CD14-positive monocyte (primary cell): Measurements from ENCODE around the gene FGD3. TPM values are rescaled to one million over a fixed set of nuclear protein-coding genes. Genes with fewer than 3 reads are reported as not detected.

Source experiments
- DNase-seq, 3 donors: peaks; one replicate each; pipeline ENCODE4 v3.0.0-alpha.2; 2011 to 2022
- H2AFZ ChIP-seq: 2 replicates; pipeline ENCODE4 v1.6.0; 2012; ENCODE audit warnings: mild to moderate bottlenecking, low read depth, low read length, inconsistent platforms; ENCODE audit not compliant: insufficient read depth, poor library complexity, severe bottlenecking
- H3K27ac ChIP-seq, 2 donors: 1 replicate in 1 of 2; 2 replicates in 1 of 2; pipeline ENCODE4 v1.5.1; 2012 to 2013; ENCODE audit warnings: low read length in 2 of 2, control low read depth in 1 of 2, inconsistent platforms in 1 of 2, low read depth in 1 of 2, mild to moderate bottlenecking in 1 of 2
- H3K27me3 ChIP-seq, 2 donors: one replicate each; pipeline versions ENCODE4 v1.6.0 to v1.6.1; 2011 to 2013; ENCODE audit warnings: low read length in 2 of 2; ENCODE audit not compliant: control insufficient read depth in 2 of 2, insufficient read depth in 2 of 2
- H3K36me3 ChIP-seq, 2 donors: replicated peaks in 1 of 2; 1 replicate in 1 of 2; 2 replicates in 1 of 2; pipeline versions ENCODE4 v1.5.1 to v1.6.1; 2012 to 2013; ENCODE audit warnings: low read length in 2 of 2, control low read depth in 1 of 2, inconsistent platforms in 1 of 2, mild to moderate bottlenecking in 1 of 2; ENCODE audit not compliant: insufficient read depth in 2 of 2, control insufficient read depth in 1 of 2
- H3K4me1 ChIP-seq, 2 donors: 1 replicate in 1 of 2; 2 replicates in 1 of 2; pipeline versions ENCODE4 v1.5.1 to v1.6.1; 2012 to 2013; ENCODE audit warnings: low read length in 2 of 2, control low read depth in 1 of 2, inconsistent platforms in 1 of 2, mild to moderate bottlenecking in 1 of 2, moderate library complexity in 1 of 2; ENCODE audit not compliant: insufficient read depth in 2 of 2, control insufficient read depth in 1 of 2
- H3K4me2 ChIP-seq: replicated peaks from 2 replicates; pipeline ENCODE3; 2012; ENCODE audit warnings: low read length, moderate library complexity, mild to moderate bottlenecking; ENCODE audit not compliant: poor library complexity, severe bottlenecking; ENCODE audit errors: extremely low read depth
- H3K4me3 ChIP-seq, 3 experiments: fragments of 200-600 bp in 1 of 3; sonication (generic) in 1 of 3; replicated peaks in 1 of 3; 1 replicate in 2 of 3; 2 replicates in 1 of 3; pipeline ENCODE4 v1.5.1; 2011 to 2013; ENCODE audit warnings: low read length in 3 of 3, mild to moderate bottlenecking in 3 of 3, control low read depth in 2 of 3, low read depth in 2 of 3, inconsistent platforms in 1 of 3, moderate library complexity in 1 of 3
- H3K79me2 ChIP-seq: 2 replicates; pipeline ENCODE4 v1.6.0; 2012; ENCODE audit warnings: mild to moderate bottlenecking, control low read depth, inconsistent platforms, low read length, moderate library complexity; ENCODE audit not compliant: insufficient read depth
- H3K9ac ChIP-seq: 2 replicates; pipeline ENCODE4 v1.6.0; 2017; ENCODE audit warnings: low read length, mild to moderate bottlenecking; ENCODE audit not compliant: insufficient read depth, poor library complexity, severe bottlenecking
- H3K9me3 ChIP-seq, 2 donors: replicated peaks in 1 of 2; 1 replicate in 1 of 2; 2 replicates in 1 of 2; pipeline versions ENCODE4 v1.5.1 to v1.6.1; 2012 to 2013; ENCODE audit warnings: low read length in 2 of 2, control low read depth in 1 of 2; ENCODE audit not compliant: control insufficient read depth in 1 of 2, insufficient read depth in 1 of 2
- H4K20me1 ChIP-seq: 2 replicates; pipeline ENCODE4 v1.6.0; 2012; ENCODE audit warnings: mild to moderate bottlenecking, low read length, control low read depth, moderate library complexity; ENCODE audit not compliant: insufficient read depth
- H3K27ac Mint-ChIP-seq, 7 donors: one replicate each; pipeline ENCODE4 v1.8.0; 2020; ENCODE audit warnings: mild to moderate bottlenecking in 7 of 7, mixed read lengths in 7 of 7, moderate library complexity in 6 of 7, inconsistent platforms in 2 of 7
- H3K27me3 Mint-ChIP-seq, 3 donors: one replicate each; pipeline ENCODE4 v1.8.0; 2021 to 2022; ENCODE audit warnings: low read depth in 3 of 3, mild to moderate bottlenecking in 3 of 3, mixed read lengths in 3 of 3, moderate library complexity in 3 of 3, inconsistent platforms in 1 of 3
- H3K36me3 Mint-ChIP-seq, 2 donors: one replicate each; pipeline ENCODE4 v1.8.0; 2020; ENCODE audit warnings: mixed read lengths in 2 of 2, inconsistent platforms in 1 of 2, mild to moderate bottlenecking in 1 of 2
- H3K4me1 Mint-ChIP-seq: one replicate; pipeline ENCODE4 v1.8.0; 2020; ENCODE audit warnings: mild to moderate bottlenecking, mixed read lengths
- H3K4me3 Mint-ChIP-seq, 2 donors: one replicate each; pipeline ENCODE4 v1.8.0; 2020; ENCODE audit warnings: mild to moderate bottlenecking in 2 of 2, mixed read lengths in 2 of 2, moderate library complexity in 1 of 2
- H3K9me3 Mint-ChIP-seq, 7 donors: one replicate each; pipeline ENCODE4 v1.8.0; 2020 to 2022; ENCODE audit warnings: mixed read lengths in 7 of 7, mild to moderate bottlenecking in 6 of 7, moderate library complexity in 6 of 7, inconsistent platforms in 2 of 7
- WGBS: methylation state at CpG from one replicate; pipeline ENCODE4 v1.1.5; 2013; ENCODE audit warnings: missing lambda C conversion rate; ENCODE audit not compliant: insufficient coverage; 5-methylcytosine and 5-hydroxymethylcytosine counted together
- intact Hi-C, 2 donors: fragments of 100-400 bp; cut with micrococcal nuclease; formaldehyde crosslinking; loops; one replicate each; pipeline versions ENCODE4 v1.15.0 to v1.15.1; 2023
- polyA plus RNA-seq, 3 donors: library from polyadenylated mRNA; depleted of rRNA in 1 of 3; unstranded in 2 of 3; stranded (reverse) in 1 of 3; fragments of 300-500 nt in 2 of 3; fragments of >200 nt in 1 of 3; fragmentation: Illumina TruSeq in 2 of 3; gene quantifications; 1 replicate in 2 of 3; 2 replicates in 1 of 3; pipeline ENCODE4 v1.2.3, GENCODE V29; 2012 to 2021
- TF ChIP-seq, protein P1 (sequence below): fragments of 200-600 bp; IDR thresholded peaks from one replicate; pipeline ENCODE4 v1.8.0; 2022; ENCODE audit warnings: antibody characterized with exemption, mild to moderate bottlenecking

The FGD3 gene
- polyA plus RNA-seq, 3 donors: 32.4 to 120 (median 56.2) TPM

GRCh38 chr9:93064392-93065134 lies 117.2 kb downstream of the FGD3 start:
- Mint-ChIP-seq H3K36me3 (peaks cover 11 to 29% of the 10 kb centered on the region in 2 donors), H3K27ac (peak overlapping the region; percentile 60 to 86 (median 75)), H3K9me3 (peaks cover 0 to 3% (median 0%) of the 10 kb centered on the region in 7 donors), H3K4me1 (peaks cover 62% of the 10 kb centered on the region), H3K4me3 (peak overlapping the region; percentile 27 to 78), H3K27me3 (peaks cover 0 to 9% (median 2%) of the 10 kb centered on the region in 3 donors)
- H2AFZ ChIP-seq: peak overlapping the region; percentile 31
- no peak overlapping the region for H3K9ac ChIP-seq
- H3K27me3 ChIP-seq: no peaks in the 10 kb centered on the region
- 52% methylated on average over 7 of the region's 12 CpGs for WGBS
- H3K4me3 ChIP-seq: peak overlapping the region in 1 of 3 experiments; percentile 47
- no peaks in the 10 kb centered on the region for H4K20me1 ChIP-seq
- no peaks in the 10 kb centered on the region for H3K36me3 ChIP-seq
- peaks cover 40% of the 10 kb centered on the region for H3K79me2 ChIP-seq
- peak overlapping the region in 1 of 2 donors; percentile 49 for H3K27ac ChIP-seq
- peaks cover 43 to 60% of the 10 kb centered on the region in 2 donors for H3K4me1 ChIP-seq
- TF ChIP-seq, protein P1, sequence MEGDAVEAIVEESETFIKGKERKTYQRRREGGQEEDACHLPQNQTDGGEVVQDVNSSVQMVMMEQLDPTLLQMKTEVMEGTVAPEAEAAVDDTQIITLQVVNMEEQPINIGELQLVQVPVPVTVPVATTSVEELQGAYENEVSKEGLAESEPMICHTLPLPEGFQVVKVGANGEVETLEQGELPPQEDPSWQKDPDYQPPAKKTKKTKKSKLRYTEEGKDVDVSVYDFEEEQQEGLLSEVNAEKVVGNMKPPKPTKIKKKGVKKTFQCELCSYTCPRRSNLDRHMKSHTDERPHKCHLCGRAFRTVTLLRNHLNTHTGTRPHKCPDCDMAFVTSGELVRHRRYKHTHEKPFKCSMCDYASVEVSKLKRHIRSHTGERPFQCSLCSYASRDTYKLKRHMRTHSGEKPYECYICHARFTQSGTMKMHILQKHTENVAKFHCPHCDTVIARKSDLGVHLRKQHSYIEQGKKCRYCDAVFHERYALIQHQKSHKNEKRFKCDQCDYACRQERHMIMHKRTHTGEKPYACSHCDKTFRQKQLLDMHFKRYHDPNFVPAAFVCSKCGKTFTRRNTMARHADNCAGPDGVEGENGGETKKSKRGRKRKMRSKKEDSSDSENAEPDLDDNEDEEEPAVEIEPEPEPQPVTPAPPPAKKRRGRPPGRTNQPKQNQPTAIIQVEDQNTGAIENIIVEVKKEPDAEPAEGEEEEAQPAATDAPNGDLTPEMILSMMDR: no peak
- peak overlapping the region; percentile 55 for H3K4me2 ChIP-seq
- DNase-seq: peak; percentile 58 to 75 (median 74)
- intact Hi-C loops: loop anchor here in 1 of 2 donors (2.0 kb wide), 1 partner anchor 30 kb away; no protein-coding TSS in a partner anchor
- no peaks in the 10 kb centered on the region for H3K9me3 ChIP-seq

DNA sequence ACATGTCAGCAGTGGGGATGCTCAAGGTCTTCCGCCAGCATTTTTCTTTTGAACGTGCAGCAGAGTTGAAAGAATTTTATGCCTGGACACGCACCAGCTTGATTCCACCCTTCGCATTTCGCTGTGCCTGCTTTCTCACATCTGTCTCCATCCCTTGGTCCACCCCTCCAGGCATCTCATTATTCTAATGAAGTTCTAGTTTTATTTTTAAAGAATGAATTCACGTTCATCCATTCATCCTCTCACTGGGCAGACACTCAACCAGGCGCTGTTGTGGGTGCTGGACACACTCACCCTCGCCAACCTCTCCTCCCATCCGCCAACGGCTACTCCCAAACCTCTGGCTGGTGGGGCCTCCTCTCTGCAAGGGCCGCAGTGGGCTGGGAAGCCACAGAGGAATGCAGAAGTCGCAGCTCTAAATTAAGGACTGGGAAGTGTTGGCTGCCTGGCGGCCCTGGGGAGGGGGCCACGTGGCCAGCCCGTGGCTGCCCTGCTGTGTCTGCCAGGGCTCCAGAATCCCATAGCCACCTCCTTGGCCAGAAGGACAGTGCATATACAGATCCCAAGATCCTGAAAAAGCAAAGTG lies 117.9 kb downstream of the FGD3 start:
- Mint-ChIP-seq H3K4me3 (peak overlapping the region; percentile 9 to 75), H3K36me3 (peaks cover 11 to 29% of the 10 kb centered on the region in 2 donors), H3K4me1 (peaks cover 56% of the 10 kb centered on the region), H3K9me3 (peaks cover 0 to 3% (median 0%) of the 10 kb centered on the region in 7 donors), H3K27me3 (peaks cover 0 to 7% (median 2%) of the 10 kb centered on the region in 3 donors), H3K27ac (peak overlapping the region in 6 of 7 donors; percentile 19 to 86 (median 76))
- Histone ChIP-seq H3K27ac (peak overlapping the region; percentile 4 to 49), H3K27me3 (no peaks in the 10 kb centered on the region), H3K36me3 (no peaks in the 10 kb centered on the region), H2AFZ (peak overlapping the region; percentile 31), H3K4me2 (peak overlapping the region; percentile 55), H4K20me1 (no peaks in the 10 kb centered on the region), H3K4me3 (peak overlapping the region in 1 of 3 experiments; percentile 47), H3K4me1 (peaks cover 36 to 54% of the 10 kb centered on the region in 2 donors), H3K79me2 (peaks cover 35% of the 10 kb centered on the region), H3K9me3 (no peaks in the 10 kb centered on the region), H3K9ac (no peak overlapping the region)
- intact Hi-C loops: loop anchor here in 1 of 2 donors (2.0 kb wide), 1 partner anchor 30 kb away; no protein-coding TSS in a partner anchor
- DNase-seq: peak in 1 of 3 donors; percentile 28
- 16% methylated on average over 12 of the region's 15 CpGs for WGBS
- TF ChIP-seq, protein P1: no peak
